GM12892 (cell line): ENCODE results near the gene CDC42EP4.

Experiments
- POLR2A ChIP-seq: IDR thresholded peaks from 2 replicates; pipeline ENCODE4 v1.6.1; 2011; ENCODE audit warnings: low read depth, low read length, control low read depth
- POLR2AphosphoS5 ChIP-seq: IDR thresholded peaks from 2 replicates; pipeline ENCODE4 v1.6.1; 2011; ENCODE audit warnings: low read depth, low read length, control low read depth
- TAF1 ChIP-seq: IDR thresholded peaks from 2 replicates; pipeline ENCODE4 v1.6.1; 2011; ENCODE audit warnings: low read depth, mild to moderate bottlenecking, control low read depth, low read length, borderline replicate concordance

GRCh38 chr17:73307130-73307529, 4.7 kb downstream of the CDC42EP4 start:
- no peak for TF ChIP-seq POLR2AphosphoS5
- no peak for TF ChIP-seq POLR2A
- no peak for TF ChIP-seq TAF1
